Hepatocyte (in vitro differentiated cells): ENCODE measurements around the gene DMBX1.
A peak's percentile ranks its signal among the peaks of the same experiment; 100 is the strongest.

ENCODE experiments used
- EZH2 ChIP-seq: fragments of 200-600 bp; sonication (generic); IDR thresholded peaks from 2 replicates; pipeline ENCODE4 v1.6.1; 2016; ENCODE audit warnings: antibody characterized with exemption, mild to moderate bottlenecking, borderline replicate concordance
- EZH2phosphoT487 ChIP-seq: fragments of 200-600 bp; sonication (generic); IDR thresholded peaks from one replicate; pipeline ENCODE4 v1.6.1; 2018; ENCODE audit warnings: antibody characterized with exemption, mild to moderate bottlenecking, low read depth, moderate library complexity; ENCODE audit not compliant: unreplicated experiment, severe bottlenecking
- TF ChIP-seq, protein P1 (sequence below): fragments of 200-600 bp; sonication (generic); IDR thresholded peaks from 2 replicates; pipeline ENCODE4 v1.5.1; 2016; ENCODE audit warnings: antibody characterized with exemption, mild to moderate bottlenecking; ENCODE audit not compliant: poor library complexity

GRCh38 chr1:46484783-46485490 lies 4.7 kb upstream of the DMBX1 start:
- TF ChIP-seq, protein P1, sequence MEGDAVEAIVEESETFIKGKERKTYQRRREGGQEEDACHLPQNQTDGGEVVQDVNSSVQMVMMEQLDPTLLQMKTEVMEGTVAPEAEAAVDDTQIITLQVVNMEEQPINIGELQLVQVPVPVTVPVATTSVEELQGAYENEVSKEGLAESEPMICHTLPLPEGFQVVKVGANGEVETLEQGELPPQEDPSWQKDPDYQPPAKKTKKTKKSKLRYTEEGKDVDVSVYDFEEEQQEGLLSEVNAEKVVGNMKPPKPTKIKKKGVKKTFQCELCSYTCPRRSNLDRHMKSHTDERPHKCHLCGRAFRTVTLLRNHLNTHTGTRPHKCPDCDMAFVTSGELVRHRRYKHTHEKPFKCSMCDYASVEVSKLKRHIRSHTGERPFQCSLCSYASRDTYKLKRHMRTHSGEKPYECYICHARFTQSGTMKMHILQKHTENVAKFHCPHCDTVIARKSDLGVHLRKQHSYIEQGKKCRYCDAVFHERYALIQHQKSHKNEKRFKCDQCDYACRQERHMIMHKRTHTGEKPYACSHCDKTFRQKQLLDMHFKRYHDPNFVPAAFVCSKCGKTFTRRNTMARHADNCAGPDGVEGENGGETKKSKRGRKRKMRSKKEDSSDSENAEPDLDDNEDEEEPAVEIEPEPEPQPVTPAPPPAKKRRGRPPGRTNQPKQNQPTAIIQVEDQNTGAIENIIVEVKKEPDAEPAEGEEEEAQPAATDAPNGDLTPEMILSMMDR, result no peak
- TF ChIP-seq EZH2 (peak; percentile 25), EZH2phosphoT487 (no peak)
